GM19035 (cell line): Measurements from ENCODE around the gene EHD2.
"Not testable (repeated sequence)": the region's sequence is repeated elsewhere in the genome, so short reads cannot be mapped to it uniquely, and the experiment has no call there.

Experiments used
- ATAC-seq: cut with Tn5 transposase; IDR thresholded peaks from one replicate; pipeline ENCODE4 v1.9.1; 2021; ENCODE audit not compliant: unreplicated experiment

The EHD2 gene, protein sequence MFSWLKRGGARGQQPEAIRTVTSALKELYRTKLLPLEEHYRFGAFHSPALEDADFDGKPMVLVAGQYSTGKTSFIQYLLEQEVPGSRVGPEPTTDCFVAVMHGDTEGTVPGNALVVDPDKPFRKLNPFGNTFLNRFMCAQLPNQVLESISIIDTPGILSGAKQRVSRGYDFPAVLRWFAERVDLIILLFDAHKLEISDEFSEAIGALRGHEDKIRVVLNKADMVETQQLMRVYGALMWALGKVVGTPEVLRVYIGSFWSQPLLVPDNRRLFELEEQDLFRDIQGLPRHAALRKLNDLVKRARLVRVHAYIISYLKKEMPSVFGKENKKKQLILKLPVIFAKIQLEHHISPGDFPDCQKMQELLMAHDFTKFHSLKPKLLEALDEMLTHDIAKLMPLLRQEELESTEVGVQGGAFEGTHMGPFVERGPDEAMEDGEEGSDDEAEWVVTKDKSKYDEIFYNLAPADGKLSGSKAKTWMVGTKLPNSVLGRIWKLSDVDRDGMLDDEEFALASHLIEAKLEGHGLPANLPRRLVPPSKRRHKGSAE

DNA sequence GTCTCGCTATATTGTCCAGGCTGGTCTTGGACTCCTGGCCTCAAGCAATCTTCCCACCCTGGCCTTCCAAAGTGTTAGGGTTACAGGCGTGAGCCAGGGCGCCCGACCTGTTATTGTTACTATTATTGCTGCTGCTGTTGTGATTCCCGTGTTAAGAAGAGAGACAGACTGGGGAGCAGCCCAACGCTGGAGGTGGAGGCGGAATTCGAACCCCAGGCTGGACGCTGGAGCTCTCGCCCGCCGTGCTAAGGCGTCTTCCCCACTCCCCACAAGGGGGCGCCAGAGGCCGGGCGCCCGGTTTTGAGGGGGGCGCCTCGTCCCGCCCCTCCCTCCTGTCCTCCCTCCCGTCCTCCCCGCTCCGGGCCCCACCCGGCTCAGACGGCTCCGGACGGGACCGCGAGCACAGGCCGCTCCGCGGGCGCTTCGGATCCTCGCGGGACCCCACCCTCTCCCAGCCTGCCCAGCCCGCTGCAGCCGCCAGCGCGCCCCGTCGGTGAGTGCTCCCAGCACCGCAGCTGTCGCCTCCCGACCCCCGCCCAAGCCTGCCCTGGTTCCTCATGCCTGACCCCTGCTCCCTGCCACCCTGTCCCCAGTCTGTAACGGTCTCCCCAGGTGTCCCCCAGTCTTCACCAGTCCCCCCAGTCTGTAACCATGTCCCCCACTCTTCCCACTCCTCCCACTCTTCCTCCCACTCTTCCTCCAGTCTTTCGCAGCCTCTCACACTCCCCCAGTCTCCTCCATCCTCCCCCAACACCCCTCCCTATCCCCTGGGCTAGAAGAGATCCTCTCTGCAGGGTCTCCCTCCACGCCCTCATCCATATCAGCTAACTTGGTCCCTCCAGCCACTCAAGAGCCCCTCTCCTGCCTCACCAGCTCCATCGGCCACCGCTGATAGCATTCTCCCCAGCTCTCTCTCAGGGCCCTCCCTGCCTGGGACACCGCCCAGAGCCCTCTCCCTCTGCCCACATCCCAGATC is at the start of gene EHD2:
EHD2 (plus strand) TSS at position 377 of the 976 bp plus-strand sequence. CDS start 3,191 bp downstream, outside the sequence.
- ATAC-seq: no peak

DNA sequence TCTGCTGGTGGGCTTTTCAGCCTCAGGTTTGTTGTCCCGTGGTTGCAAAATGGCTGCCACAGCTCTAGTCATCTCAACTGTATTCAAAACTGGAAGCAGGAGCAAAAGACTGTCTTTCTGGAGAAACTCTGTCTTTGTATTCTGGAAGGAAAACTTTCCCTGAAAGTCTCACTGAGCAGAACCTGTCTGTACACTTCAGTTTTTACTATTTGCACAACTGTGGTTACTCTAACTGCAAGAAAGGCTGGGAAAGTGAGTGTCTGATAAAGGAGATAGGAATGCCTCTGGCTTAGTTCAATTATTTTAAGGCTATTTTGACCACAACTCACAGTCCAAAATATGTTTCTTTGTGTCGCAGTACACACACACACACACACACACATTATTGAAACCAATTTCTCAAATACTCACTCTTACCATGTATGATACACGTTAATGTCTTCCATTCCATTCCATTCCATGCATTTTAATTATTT is 49.7 kb upstream of the EHD2 start:
- no peak for ATAC-seq

DNA sequence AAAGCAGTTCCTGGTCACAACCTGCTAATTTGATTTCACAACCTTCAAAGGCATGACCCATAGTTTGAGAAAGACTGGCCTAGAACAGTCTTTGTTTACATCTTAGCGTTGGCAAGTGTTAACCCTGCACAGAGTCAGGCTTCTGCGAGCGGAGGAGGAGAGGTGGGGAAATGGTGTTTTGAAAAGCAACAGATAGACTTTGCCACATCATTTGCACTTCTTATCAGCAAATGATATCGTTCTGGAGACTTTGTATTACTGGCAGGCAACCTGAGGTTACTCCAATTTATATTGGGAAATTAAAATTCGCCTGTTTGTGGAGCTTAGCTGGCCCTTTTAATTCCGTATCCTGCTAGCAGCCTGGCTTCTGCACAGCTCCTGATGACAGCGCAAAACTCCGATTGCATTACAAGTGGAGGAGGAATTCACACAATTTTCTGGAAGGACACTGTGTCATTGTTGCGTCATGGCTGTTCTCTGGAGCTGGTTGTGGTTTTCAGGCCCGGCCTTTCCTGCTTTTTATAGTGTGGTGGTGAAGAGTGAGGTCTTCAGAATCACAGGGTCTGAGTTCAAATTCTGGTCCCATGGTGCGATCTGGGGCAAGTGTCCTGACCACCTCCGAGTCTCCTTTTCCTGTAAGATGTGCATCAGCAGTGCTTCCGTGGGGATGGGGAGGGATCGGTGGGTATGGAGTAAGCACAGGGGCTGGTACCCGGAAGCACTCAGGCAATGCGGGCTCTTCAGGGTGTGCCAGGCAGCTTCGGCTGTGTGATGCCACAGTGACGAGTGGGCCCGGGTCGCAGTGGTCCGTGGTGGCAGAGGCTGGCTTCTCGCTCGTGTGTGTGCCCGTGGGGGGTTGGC is 49.1 kb upstream of the EHD2 start:
- no peak for ATAC-seq

DNA sequence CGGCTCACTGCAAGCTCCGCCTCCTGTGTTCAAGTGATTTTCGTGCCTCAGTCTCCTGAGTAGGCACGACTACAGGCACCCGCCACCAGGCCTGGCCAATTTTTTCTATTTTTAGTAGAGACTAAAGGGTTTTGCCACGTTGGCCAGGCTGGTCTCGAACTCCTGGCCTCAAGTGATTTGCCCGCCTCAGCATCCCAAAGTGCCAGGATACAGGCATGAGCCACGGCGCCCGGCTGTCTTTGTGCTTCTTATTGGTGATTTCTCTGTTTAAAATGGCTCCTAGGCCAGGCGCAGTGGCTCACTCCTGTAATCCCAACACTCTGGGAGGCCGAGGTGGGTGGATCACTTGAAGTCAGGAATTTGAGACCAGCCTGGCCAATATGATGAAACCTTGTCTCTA is 44.7 kb upstream of the EHD2 start:
- not testable (repeated sequence) for ATAC-seq

DNA sequence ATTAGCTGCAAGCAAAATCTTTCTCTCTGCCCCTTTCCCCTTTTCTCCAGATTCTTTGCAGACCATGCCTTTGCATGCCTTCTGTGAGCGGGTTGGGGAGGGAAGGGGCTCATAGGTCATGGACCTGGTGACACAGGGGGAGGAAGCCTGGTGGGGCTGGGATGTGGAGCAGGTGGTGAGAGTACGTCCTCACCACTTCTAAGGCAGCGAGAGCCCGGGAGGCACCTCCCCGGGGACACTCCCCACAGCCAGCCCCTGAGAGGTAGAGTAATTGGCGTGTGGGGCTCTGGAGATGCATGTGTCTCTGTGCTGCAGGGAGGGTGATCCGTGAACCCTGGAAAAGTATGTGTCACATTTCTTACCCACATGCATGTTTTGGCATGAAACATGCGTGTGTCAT is 42.5 kb upstream of the EHD2 start:
- no peak for ATAC-seq

DNA sequence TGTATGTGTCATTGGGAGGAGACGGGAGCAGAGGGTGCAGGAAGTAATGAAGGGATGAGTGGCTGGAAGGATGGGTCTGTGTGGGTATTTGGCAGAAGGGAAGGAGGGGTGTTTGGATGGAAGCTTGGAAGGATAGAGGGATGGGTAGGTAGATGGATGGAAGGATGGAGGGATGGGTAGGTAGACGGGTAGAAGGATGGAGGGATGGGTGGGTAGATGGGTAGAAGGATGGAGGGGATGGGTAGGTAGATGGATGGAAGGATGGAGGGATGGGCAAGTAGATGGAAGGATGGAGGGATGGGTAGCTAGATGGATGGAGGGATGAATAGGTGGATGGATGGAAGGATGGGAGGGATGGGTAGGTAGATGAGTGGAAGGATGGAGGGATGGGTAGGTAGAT is 41.7 kb upstream of the EHD2 start:
- no peak for ATAC-seq

DNA sequence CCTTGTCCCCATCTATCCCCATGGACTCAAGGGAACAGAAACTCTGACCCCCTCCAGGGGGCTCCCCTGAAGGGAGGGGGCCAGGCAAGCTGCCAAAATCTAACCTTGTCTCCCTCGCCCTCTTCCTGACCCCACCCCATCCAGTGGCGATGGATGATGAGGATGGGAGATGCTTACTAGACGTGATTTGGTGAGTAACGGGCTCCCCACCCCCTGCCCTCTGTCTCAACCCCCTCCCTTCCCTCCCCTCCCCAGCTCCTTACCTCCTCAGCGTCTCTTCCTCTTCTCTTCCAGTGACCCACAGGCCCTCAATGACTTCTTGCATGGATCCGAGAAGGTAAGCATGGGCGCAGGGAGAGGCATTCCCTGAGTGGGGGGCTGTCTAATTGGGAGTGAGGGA is 39.8 kb upstream of the EHD2 start:
- no peak for ATAC-seq

DNA sequence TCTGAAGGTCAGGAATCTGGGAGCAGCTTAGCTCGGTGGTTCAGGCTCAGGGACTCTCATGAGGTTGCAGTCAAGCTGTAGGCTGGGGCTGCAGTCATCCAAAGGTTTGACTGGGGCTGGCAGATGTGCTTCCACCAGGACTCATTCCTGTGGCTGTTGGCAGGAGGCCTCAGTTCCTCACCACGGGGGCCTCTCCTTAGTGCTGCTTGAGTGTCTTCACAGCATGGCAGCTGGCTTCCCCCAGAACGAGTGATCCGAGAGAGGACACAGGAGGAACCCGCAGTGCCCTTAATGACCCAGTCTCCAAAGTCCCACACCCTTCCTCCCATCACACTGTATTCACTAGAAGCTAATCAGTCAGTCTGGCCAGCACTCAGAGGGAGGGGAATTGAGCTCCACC is 38.7 kb upstream of the EHD2 start:
- ATAC-seq: no peak

DNA sequence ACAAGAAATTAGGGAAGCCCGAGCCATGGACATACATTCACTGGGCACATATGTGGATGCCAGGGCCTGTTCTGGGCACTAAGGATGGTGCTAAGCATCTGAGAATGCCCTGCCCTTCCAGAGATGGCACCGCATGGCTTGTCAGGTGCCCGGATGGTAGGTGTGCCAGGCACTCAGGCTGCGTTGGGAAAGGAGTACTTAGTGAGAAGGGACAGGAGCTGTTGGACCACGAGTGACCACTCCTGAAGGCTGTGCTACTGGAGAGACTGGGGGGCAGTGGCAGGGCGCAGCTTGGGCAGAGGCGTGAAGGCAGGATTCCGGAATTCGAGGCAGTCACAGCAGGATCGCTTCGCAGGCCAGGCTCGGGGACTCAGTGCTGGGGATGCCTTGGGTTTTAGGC is 38.0 kb upstream of the EHD2 start:
- no peak for ATAC-seq

DNA sequence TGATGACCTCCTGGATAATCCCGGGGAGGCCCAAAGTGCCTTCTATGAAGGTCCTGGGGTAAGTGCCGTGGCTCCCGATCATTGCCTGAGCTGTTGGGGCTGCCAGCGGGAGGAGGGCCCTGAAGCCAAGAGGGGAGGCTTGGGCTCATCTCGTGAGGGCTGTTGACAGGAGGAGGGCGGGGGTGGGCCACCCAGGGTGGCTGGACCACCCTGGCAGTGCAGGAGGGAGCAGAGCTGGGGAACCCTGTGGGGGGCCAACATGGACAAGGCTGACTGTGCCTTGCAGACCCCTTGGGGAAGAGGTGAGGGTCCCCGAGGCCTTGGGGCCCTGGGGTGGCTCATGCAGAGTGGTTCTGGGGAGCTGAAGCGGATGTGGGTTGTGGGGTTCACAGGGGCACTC is 37.4 kb upstream of the EHD2 start:
- no peak for ATAC-seq

DNA sequence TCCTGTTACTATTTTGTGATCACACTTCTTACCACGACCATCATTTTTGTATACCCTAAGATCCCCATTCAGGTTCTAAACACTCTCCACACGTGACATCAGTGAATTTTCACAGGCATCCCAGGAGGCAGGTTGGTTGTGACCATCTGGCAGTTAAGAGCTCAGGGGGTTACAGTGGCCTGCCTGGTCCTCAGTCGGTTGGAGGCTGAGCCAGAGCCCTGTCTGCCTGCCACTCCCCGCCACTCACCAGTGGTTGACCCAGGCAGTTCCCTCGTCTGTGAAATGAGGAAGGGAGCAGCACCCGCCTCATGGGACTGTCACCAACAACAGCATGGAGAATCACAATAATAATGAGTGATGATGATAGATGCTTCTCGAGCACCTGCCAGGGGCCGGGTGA is 36.4 kb upstream of the EHD2 start:
- no peak for ATAC-seq

DNA sequence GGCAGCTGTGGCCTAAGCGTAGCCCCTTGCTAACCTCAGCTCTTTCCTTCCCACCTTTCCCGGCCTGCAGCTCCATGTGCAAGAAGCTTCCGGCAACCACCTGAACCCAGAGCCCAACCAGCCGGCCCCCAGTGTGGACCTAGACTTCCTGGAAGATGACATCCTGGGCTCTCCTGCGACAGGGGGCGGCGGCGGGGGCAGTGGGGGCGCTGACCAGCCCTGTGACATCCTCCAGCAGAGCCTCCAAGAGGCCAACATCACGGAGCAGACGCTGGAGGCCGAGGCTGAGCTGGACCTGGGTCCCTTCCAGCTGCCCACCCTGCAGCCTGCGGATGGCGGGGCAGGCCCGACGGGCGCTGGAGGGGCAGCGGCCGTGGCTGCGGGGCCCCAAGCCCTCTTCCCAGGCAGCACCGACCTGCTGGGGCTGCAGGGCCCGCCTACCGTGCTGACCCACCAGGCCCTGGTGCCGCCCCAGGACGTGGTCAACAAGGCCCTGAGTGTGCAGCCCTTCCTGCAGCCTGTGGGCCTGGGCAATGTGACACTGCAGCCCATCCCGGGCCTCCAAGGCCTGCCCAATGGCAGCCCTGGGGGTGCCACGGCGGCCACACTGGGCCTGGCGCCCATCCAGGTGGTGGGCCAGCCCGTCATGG is 33.8 kb upstream of the EHD2 start:
- no peak for ATAC-seq

DNA sequence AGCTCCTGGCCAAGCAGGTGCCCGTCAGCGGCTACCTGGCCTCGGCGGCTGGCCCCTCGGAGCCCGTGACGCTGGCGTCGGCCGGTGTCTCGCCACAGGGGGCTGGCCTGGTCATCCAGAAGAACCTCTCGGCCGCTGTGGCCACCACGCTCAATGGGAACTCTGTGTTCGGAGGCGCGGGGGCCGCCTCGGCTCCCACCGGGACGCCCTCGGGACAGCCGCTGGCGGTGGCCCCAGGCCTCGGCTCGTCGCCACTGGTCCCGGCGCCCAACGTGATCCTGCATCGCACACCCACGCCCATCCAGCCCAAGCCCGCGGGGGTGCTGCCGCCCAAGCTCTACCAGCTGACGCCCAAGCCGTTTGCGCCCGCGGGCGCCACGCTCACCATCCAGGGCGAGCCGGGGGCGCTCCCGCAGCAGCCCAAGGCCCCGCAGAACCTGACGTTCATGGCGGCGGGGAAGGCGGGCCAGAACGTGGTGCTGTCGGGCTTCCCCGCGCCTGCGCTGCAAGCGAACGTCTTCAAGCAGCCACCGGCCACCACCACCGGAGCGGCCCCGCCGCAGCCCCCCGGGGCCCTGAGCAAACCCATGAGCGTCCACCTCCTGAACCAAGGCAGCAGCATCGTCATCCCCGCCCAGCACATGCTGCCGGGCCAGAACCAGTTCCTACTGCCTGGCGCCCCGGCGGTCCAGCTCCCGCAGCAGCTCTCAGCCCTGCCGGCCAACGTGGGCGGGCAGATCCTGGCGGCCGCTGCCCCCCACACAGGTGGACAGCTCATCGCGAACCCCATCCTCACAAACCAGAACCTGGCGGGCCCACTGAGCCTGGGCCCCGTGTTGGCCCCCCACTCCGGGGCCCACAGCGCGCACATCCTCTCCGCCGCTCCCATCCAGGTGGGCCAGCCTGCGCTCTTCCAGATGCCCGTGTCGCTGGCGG is 33.0 kb upstream of the EHD2 start:
- ATAC-seq: no peak

DNA sequence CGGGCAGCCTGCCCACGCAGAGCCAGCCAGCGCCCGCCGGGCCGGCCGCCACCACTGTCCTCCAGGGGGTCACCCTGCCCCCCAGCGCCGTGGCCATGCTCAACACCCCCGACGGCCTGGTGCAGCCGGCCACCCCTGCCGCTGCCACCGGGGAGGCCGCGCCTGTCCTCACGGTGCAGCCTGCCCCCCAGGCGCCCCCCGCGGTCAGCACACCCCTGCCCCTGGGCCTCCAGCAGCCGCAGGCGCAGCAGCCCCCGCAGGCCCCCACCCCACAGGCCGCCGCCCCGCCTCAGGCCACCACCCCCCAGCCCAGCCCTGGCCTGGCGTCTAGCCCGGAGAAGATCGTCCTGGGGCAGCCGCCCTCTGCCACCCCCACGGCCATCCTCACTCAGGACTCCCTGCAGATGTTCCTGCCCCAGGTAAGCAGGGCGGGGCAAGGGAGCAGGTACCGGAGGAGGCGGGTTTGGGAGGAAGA is 32.3 kb upstream of the EHD2 start:
- no peak for ATAC-seq

DNA sequence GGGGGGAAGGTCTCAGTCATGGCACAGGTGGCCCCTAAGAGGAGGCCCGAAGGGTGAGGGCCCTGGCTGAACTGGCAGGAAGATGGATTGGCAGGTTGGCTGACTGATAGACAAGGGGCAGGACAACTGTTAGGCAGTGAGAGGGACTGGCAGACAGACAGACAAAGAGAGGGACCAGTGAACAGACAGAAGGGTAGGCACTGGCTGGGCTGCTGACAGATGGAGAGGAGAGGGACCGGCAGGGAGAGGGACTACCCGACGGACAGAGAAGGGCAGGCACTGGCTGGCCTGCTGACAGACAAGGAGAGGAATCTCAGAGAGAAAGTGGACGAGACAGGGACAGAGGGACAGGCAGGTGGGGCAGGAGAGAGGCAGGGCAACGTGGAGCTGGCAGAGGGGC is 31.8 kb upstream of the EHD2 start:
- ATAC-seq: no peak

DNA sequence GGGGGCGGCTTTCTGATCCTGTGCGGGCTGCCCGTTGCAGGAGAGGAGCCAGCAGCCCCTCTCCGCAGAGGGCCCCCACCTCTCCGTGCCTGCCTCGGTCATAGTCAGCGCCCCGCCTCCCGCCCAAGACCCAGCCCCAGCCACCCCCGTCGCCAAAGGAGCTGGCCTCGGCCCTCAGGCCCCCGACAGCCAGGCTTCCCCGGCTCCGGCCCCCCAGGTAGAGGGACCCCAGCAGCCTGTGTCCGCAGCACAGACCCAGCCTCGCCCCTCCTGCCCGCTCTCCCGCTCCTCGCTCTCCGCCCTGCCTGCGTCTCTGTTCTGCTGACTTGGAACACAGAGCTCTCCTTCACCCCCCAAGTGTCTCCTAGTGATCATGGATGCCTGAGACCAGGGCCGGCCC is 31.3 kb upstream of the EHD2 start:
- ATAC-seq: no peak

DNA sequence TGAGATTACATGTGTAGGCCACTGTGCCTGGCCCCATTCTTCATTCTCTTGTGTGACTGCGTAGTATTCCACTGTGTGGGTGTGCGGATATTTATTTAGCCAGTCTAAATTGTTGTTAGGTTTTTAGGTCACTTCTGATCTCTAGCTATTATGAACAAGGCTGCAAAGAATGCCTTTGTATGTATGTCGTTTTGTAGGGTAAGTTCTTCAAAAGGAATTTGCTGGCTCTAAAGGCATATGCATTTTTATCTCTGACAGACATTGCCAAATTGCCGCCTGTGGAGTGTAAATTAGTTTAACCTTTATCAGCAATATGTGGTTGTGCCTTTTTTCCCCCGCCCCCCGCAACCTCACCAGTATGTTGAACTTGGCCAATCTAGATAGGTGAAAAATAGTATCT is 30.3 kb upstream of the EHD2 start:
- ATAC-seq: no peak

DNA sequence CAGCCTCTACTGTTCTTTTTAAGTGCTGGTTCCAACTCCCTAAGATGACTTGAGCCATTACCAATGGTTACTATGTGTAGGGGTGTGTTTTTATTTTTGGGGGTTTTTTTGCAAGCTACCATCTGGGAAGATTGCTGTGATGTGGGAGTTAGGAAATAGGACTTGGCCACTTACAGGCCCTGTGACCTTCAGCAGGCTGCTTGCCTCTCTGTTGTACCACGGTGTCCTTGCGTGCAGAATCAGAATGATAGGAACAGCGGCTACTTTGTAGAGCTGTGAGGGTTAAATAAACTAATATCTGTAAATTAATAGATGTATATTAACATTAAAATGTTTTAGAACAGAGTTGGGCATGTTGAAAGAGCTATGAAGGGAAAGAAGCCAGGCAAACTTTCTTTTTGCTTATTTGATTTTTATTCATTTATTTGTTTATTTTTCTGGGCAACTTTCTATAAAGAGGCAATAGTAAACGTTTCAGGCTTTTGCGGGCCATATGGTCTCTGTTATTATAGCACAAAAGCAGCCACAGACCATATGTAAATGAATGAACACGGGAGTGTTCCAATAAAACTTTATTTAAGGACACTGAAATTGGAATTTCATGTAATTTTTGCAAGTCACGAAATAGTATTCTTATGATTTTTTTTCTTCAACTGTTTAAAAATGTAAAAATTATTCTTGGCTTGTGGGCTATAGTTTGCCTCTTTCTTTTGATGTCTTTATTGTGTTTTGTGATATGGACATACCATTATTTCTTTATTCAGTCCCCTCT is 26.4 kb upstream of the EHD2 start:
- ATAC-seq: no peak
